Stomach (tissue), 4 donors: ENCODE measurements around the gene NOCT.

Source experiments
- CTCF ChIP-seq, 7 experiments: fragments of 450-650 bp in 4 of 7; fragments of 200-600 bp in 3 of 7; sonication (generic) in 3 of 7; IDR thresholded peaks; one replicate each; pipeline ENCODE4 v1.5.1; 2016 to 2019; ENCODE audit warnings: antibody characterized with exemption in 7 of 7, control low read depth in 2 of 7, mild to moderate bottlenecking in 1 of 7
- POLR2A ChIP-seq, 4 donors: fragments of 450-650 bp; IDR thresholded peaks; one replicate each; pipeline ENCODE4 v1.6.1; 2016; ENCODE audit warnings: antibody characterized with exemption in 4 of 4, control low read depth in 2 of 4, mild to moderate bottlenecking in 1 of 4, moderate library complexity in 1 of 4

- no peak for TF ChIP-seq CTCF (IDR thresholded peaks at IDR 0.05)
- TF ChIP-seq POLR2A (IDR thresholded peaks at IDR 0.05) = no peak
These were observed 19.5 kb upstream of the NOCT start for GRCh38 chr4:138996090-138996489.
